Osteoblast (primary cell): Measurements from ENCODE around the gene SERPINI1. TPM values are rescaled to one million over a fixed set of nuclear protein-coding genes. Genes with fewer than 3 reads are reported as not detected.

Source experiments
- DNase-seq: peaks from one replicate; pipeline ENCODE4 v3.0.0; 2011; ENCODE audit warnings: low spot score, mixed read lengths; ENCODE audit not compliant: insufficient read length; ENCODE audit errors: missing footprints
- H2AFZ ChIP-seq: 2 replicates; pipeline ENCODE4 v1.6.0; 2011; ENCODE audit warnings: mild to moderate bottlenecking, low read length
- H3K27ac ChIP-seq: 2 replicates; pipeline ENCODE4 v1.5.1; 2011; ENCODE audit warnings: mild to moderate bottlenecking, low read depth, low read length, moderate library complexity
- H3K27me3 ChIP-seq: 2 replicates; pipeline ENCODE4 v1.6.0; 2012; ENCODE audit warnings: mild to moderate bottlenecking, control low read depth, inconsistent platforms, low read length, moderate library complexity; ENCODE audit not compliant: insufficient read depth
- H3K36me3 ChIP-seq: 2 replicates; pipeline ENCODE4 v1.5.1; 2011; ENCODE audit warnings: mild to moderate bottlenecking, low read length, control low read depth, moderate library complexity; ENCODE audit not compliant: insufficient read depth
- H3K4me1 ChIP-seq: 2 replicates; pipeline ENCODE4 v1.5.1; 2011; ENCODE audit warnings: mild to moderate bottlenecking, low read length, control low read depth, moderate library complexity; ENCODE audit not compliant: insufficient read depth
- H3K4me2 ChIP-seq: 2 replicates; pipeline ENCODE4 v1.6.0; 2011; ENCODE audit warnings: mild to moderate bottlenecking, low read length; ENCODE audit not compliant: insufficient read depth
- H3K4me3 ChIP-seq: fragments of 200-600 bp; sonication (generic); 3 replicates; pipeline ENCODE4 v1.5.1; 2012; ENCODE audit warnings: mild to moderate bottlenecking, low read length, inconsistent platforms; ENCODE audit not compliant: insufficient read depth
- H3K79me2 ChIP-seq: 2 replicates; pipeline ENCODE4 v1.6.0; 2012; ENCODE audit warnings: mild to moderate bottlenecking, low read length, control low read depth, inconsistent platforms; ENCODE audit not compliant: insufficient read depth
- H3K9me3 ChIP-seq: 2 replicates; pipeline ENCODE4 v1.5.1; 2011; ENCODE audit warnings: low read depth, low read length, control low read depth
- H4K20me1 ChIP-seq: 2 replicates; pipeline ENCODE4 v1.6.0; 2012; ENCODE audit warnings: mild to moderate bottlenecking, low read length, control low read depth; ENCODE audit not compliant: insufficient read depth
- total RNA-seq: library from RNA; depleted of rRNA; stranded (reverse); fragments of >200 nt; gene quantifications from 2 replicates; pipeline ENCODE4 v1.2.3, GENCODE V29; 2012
- TF ChIP-seq, protein P1 (sequence below): IDR thresholded peaks from 2 replicates; pipeline ENCODE4 v1.5.1; 2011; ENCODE audit warnings: mild to moderate bottlenecking, low read depth, low read length, moderate library complexity; ENCODE audit errors: extremely low read depth

SERPINI1 gene
- total RNA-seq, 1 donor: 1.4 TPM

DNA sequence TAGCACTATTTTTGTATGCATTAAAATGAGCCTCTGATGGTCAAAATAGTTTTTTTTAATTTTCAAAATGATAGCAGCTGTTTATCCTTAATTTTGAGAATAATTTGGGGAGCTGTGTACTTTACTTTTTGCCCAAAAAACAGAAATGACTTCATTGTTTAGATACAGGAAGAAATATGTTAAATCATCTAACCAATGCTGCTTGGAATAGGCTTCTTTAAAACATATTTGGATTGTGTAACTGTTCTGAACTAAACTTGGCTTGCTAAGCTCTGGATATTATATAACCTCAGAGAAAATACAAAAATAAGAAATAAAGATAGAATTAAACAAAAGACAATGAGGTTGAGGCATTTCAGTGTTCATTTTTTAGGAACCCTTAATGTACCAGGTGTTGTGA is 119.3 kb downstream of the SERPINI1 start:
- H3K27me3 ChIP-seq: no peaks in the 10 kb centered on the region
- no peak overlapping the region for H3K27ac ChIP-seq
- H2AFZ ChIP-seq: no peak overlapping the region
- no peaks in the 10 kb centered on the region for H4K20me1 ChIP-seq
- H3K9me3 ChIP-seq: no peaks in the 10 kb centered on the region
- DNase-seq: no peak
- H3K4me3 ChIP-seq: no peak overlapping the region
- H3K79me2 ChIP-seq: no peaks in the 10 kb centered on the region
- TF ChIP-seq, protein P1, sequence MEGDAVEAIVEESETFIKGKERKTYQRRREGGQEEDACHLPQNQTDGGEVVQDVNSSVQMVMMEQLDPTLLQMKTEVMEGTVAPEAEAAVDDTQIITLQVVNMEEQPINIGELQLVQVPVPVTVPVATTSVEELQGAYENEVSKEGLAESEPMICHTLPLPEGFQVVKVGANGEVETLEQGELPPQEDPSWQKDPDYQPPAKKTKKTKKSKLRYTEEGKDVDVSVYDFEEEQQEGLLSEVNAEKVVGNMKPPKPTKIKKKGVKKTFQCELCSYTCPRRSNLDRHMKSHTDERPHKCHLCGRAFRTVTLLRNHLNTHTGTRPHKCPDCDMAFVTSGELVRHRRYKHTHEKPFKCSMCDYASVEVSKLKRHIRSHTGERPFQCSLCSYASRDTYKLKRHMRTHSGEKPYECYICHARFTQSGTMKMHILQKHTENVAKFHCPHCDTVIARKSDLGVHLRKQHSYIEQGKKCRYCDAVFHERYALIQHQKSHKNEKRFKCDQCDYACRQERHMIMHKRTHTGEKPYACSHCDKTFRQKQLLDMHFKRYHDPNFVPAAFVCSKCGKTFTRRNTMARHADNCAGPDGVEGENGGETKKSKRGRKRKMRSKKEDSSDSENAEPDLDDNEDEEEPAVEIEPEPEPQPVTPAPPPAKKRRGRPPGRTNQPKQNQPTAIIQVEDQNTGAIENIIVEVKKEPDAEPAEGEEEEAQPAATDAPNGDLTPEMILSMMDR: no peak
- no peaks in the 10 kb centered on the region for H3K4me1 ChIP-seq
- no peak overlapping the region for H3K4me2 ChIP-seq
- H3K36me3 ChIP-seq: no peaks in the 10 kb centered on the region

DNA sequence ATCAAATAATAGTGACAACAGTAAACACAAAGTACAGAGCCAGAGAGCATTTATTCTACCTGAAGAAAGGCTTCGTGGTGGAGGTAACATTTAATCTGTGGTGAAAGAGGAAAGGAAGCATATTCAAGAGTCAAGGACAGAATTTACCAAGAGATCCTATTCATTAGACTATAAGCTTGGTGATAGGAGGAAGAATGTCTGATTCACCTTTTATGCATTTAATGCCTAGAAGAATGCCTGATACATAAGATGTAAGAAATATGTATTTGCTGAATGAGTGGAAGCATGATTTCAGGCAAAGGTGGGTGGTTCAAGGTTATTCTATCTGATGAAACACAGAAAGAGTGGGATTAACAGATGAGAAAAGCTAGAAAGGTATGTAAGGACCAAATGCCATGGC is 119.8 kb downstream of the SERPINI1 start:
- Histone ChIP-seq H3K79me2 (no peaks in the 10 kb centered on the region), H2AFZ (no peak overlapping the region), H3K9me3 (no peaks in the 10 kb centered on the region), H3K4me1 (no peaks in the 10 kb centered on the region), H4K20me1 (no peaks in the 10 kb centered on the region), H3K36me3 (no peaks in the 10 kb centered on the region), H3K4me3 (no peak overlapping the region), H3K27ac (no peak overlapping the region), H3K27me3 (no peaks in the 10 kb centered on the region), H3K4me2 (no peak overlapping the region)
- no peak for DNase-seq
- TF ChIP-seq, protein P1: no peak

DNA sequence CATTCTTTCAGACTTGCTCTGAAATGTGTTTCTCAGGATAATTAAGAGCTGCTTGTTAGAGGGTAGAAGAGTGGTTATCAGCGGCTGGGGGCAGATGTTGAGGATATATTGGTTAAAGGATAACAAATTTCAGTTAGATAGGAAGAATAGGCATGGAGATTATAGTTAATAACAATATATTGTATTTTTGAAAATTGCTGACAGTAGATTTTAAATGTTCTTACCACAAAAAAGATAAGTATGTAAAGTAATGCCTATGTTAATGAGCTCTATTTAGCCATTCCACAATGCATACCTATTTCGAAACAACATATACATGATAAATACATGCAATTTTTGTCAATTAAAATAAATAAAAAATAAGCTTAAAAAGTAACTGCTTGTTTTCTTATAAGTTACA is 123.3 kb downstream of the SERPINI1 start:
- H3K4me2 ChIP-seq: no peak overlapping the region
- no peaks in the 10 kb centered on the region for H4K20me1 ChIP-seq
- H3K4me3 ChIP-seq: no peak overlapping the region
- DNase-seq: no peak
- H3K27ac ChIP-seq: no peak overlapping the region
- H3K9me3 ChIP-seq: no peaks in the 10 kb centered on the region
- no peaks in the 10 kb centered on the region for H3K4me1 ChIP-seq
- no peaks in the 10 kb centered on the region for H3K36me3 ChIP-seq
- no peaks in the 10 kb centered on the region for H3K79me2 ChIP-seq
- no peaks in the 10 kb centered on the region for H3K27me3 ChIP-seq
- TF ChIP-seq, protein P1: no peak
- no peak overlapping the region for H2AFZ ChIP-seq

DNA sequence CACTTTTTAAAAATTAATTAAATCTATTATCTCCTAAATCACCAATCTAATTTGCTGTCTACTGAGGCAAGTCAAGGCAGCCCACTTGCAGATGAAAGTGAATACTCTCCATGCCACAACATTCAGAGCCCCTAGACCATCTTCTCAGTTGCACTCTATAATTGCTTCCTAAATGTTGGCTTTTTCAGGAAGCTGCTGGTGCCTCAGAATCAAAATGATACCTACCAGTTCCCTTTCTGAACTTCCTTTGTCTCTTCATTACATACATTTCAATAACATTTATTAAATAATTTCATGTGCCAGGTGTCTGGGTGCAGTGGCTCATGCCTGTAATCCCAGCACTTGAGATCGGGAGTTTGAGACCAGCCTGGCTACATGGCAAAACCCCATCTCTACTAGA is 124.1 kb downstream of the SERPINI1 start:
- TF ChIP-seq, protein P1: no peak
- Histone ChIP-seq H3K79me2 (no peaks in the 10 kb centered on the region), H3K36me3 (no peaks in the 10 kb centered on the region), H3K27ac (no peak overlapping the region), H3K4me1 (no peaks in the 10 kb centered on the region), H3K4me2 (no peak overlapping the region), H3K27me3 (no peaks in the 10 kb centered on the region), H4K20me1 (no peaks in the 10 kb centered on the region), H2AFZ (no peak overlapping the region), H3K9me3 (no peaks in the 10 kb centered on the region), H3K4me3 (no peak overlapping the region)
- no peak for DNase-seq
